ENCODE measurements around the gene PPP2R3A.
A peak's percentile ranks its signal among the peaks of the same experiment; 100 is the strongest.

PPP2R3A gene

GRCh38 chr3:135944831-135945230 lies 20.7 kb upstream of the PPP2R3A start:
- TF ChIP-seq, protein P1, sequence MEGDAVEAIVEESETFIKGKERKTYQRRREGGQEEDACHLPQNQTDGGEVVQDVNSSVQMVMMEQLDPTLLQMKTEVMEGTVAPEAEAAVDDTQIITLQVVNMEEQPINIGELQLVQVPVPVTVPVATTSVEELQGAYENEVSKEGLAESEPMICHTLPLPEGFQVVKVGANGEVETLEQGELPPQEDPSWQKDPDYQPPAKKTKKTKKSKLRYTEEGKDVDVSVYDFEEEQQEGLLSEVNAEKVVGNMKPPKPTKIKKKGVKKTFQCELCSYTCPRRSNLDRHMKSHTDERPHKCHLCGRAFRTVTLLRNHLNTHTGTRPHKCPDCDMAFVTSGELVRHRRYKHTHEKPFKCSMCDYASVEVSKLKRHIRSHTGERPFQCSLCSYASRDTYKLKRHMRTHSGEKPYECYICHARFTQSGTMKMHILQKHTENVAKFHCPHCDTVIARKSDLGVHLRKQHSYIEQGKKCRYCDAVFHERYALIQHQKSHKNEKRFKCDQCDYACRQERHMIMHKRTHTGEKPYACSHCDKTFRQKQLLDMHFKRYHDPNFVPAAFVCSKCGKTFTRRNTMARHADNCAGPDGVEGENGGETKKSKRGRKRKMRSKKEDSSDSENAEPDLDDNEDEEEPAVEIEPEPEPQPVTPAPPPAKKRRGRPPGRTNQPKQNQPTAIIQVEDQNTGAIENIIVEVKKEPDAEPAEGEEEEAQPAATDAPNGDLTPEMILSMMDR (IDR thresholded peaks at IDR 0.05; ENCODE audit: low read depth, low read length): no peak
- H3K4me3 ChIP-seq (replicated peaks in 1 of 2; ENCODE audit: low read depth in 2 of 2, low read length in 2 of 2): no peak overlapping the region
- peak in 1 of 2 donors; percentile 90 for DNase-seq (ENCODE audit: low read depth in 2 of 2)

DNA sequence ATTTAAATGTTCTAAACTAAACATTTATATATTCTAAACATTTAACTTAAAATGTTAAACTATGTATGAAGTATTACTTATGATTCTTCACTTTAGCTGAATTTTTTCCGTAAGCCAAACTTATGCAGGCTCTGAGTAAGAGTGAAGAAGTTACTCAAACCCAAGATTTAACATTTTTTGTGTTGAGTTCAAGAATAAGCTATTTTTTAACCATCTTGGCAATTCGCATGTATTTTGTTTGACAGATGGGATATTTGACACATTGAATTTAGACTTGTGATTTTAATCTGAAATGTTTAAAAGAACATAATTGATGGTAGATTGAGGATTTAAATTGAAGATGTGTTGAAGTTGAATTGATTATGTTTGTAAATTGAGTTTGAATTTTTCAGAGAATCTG lies 14.6 kb upstream of the PPP2R3A start:
- TF ChIP-seq, protein P1 (IDR thresholded peaks at IDR 0.05; ENCODE audit: low read depth, low read length): no peak
- no peak for DNase-seq (ENCODE audit: low read depth in 2 of 2)
- H3K4me3 ChIP-seq (replicated peaks in 1 of 2; ENCODE audit: low read depth in 2 of 2, low read length in 2 of 2): no peak overlapping the region

DNA sequence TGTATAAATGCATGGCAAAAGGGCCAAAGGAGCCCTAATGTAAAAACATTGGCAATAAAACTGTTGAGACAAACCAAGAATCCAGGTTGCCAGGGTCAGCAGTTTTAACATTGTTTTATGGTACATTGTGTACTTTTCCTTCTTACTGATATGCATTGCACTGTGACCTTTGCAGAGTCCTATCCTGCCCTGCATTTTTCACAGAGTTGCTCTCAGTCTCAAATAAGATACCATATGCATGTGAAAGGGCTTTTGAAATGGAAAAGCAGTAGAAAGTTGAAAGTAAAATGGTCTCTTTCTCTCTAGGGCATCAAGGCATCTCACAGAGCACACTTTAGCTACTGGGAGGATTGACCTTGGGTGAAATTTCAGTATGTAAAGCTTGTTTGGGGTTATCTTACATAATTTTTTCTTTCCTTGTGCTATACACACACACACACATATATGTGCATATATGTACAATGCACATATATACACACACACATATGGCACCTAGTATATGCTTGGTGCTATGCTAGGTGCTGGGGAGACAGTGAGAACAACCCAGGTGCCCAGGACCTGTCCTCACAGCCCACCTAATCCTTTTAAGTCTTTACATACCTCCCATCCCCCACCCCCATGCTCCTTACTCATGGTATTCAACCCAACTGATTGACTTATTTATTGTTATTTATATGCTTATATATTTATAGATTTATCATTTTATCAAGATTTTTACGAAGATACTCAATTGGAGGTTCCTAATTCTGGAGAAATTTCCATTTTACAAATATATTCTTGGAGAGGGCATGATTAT lies 1.2 kb upstream of the PPP2R3A start:
- DNase-seq (ENCODE audit: low read depth in 2 of 2): no peak
- no peak overlapping the region for H3K4me3 ChIP-seq (replicated peaks in 1 of 2; ENCODE audit: low read depth in 2 of 2, low read length in 2 of 2)
- TF ChIP-seq, protein P1 (IDR thresholded peaks at IDR 0.05; ENCODE audit: low read depth, low read length): no peak

GRCh38 chr3:135965129-135965505 lies 411 bp upstream of the PPP2R3A start:
- TF ChIP-seq, protein P1 (IDR thresholded peaks at IDR 0.05; ENCODE audit: low read depth, low read length): no peak
- peak overlapping the region; percentile 28 to 49 for H3K4me3 ChIP-seq (replicated peaks in 1 of 2; ENCODE audit: low read depth in 2 of 2, low read length in 2 of 2)
- DNase-seq (ENCODE audit: low read depth in 2 of 2): no peak

DNA sequence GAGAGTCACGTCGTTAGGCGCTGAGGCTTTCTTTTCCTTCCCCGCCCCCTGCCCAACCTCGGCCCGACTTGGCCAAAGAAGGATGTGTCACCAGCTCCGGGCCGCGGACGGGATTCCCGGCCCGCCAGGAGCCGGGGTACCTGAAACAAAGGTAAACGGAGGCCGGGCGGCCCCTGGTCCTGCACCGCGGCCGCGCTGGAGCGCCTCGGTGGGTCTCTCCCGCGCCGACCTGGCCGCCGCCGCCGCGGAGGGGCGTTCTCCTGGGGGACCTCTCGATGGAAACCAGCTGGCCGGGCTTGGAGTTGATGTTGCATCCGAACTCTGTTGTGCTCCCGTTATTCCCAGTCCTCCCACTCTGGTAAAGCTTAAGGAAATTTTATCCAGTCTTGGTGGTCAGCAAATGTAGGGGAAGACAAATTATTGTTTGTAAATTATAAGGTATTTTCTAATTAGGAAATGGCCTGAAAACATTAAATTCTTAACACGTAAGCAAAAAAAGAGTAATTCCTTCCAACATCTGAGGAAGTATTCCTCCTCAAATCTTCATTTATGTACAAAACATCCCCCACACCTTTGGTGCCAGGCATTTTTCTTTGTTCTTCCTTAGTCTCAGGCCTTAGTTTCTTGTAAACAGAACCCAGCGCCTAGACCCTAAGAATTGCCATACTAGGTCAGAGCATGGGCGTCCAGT lies 888 bp downstream of the PPP2R3A start:
- H3K4me3 ChIP-seq (replicated peaks in 1 of 2; ENCODE audit: low read depth in 2 of 2, low read length in 2 of 2): peak overlapping the region; percentile 78 to 85
- DNase-seq (ENCODE audit: low read depth in 2 of 2): peak; percentile 19 to 25
- TF ChIP-seq, protein P1 (IDR thresholded peaks at IDR 0.05; ENCODE audit: low read depth, low read length): no peak

DNA sequence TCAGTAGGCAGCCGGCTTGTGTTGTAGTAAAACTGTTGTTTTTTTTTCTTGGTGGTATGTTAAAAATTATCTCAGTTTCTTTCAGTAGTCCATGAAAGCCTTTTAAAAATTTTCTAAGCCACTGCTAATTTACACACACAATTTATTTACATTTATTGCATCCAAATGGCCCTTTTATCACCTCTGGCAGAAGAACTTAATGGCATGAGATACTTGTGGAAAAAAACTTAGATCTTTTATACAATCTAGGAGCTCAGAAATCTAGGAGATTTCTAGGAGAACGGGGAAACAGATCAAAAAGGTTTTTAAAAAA lies 1.4 kb downstream of the PPP2R3A start:
- TF ChIP-seq, protein P1 (IDR thresholded peaks at IDR 0.05; ENCODE audit: low read depth, low read length): no peak
- no peak for DNase-seq (ENCODE audit: low read depth in 2 of 2)
- H3K4me3 ChIP-seq (replicated peaks in 1 of 2; ENCODE audit: low read depth in 2 of 2, low read length in 2 of 2): peak overlapping the region; percentile 78 to 85

All from cardiac fibroblast (primary cell).